Chondrocyte (in vitro differentiated cells): ENCODE results near the gene LRRN3. TPM values are rescaled to one million over a fixed set of nuclear protein-coding genes. Genes with fewer than 3 reads are reported as not detected.

Experiments
- DNase-seq: peaks from one replicate; pipeline ENCODE4 v3.0.0; 2021; ENCODE audit warnings: mixed read lengths, low spot score
- H3K27ac Mint-ChIP-seq: one replicate; pipeline ENCODE4 v1.8.0; 2021; ENCODE audit warnings: mild to moderate bottlenecking, moderate library complexity, mixed read lengths; ENCODE audit not compliant: unreplicated experiment
- H3K27me3 Mint-ChIP-seq: 2 replicates; pipeline ENCODE4 v1.8.0; 2021; ENCODE audit warnings: low read depth, mixed read lengths
- H3K36me3 Mint-ChIP-seq: 2 replicates; pipeline ENCODE4 v1.8.0; 2021; ENCODE audit warnings: low read depth, mixed read lengths
- H3K4me1 Mint-ChIP-seq: 2 replicates; pipeline ENCODE4 v1.8.0; 2021; ENCODE audit warnings: low read depth, mild to moderate bottlenecking, mixed read lengths
- H3K4me3 Mint-ChIP-seq: one replicate; pipeline ENCODE4 v1.8.0; 2021; ENCODE audit warnings: mild to moderate bottlenecking, moderate library complexity, mixed read lengths; ENCODE audit not compliant: unreplicated experiment
- H3K9me3 Mint-ChIP-seq: 2 replicates; pipeline ENCODE4 v1.8.0; 2021; ENCODE audit warnings: low read depth, mixed read lengths
- CTCF ChIP-seq: fragments of 200-600 bp; sonication (generic); IDR thresholded peaks from 2 replicates; pipeline ENCODE4 v1.5.0; 2021; ENCODE audit warnings: antibody characterized with exemption, mild to moderate bottlenecking, moderate library complexity
- total RNA-seq: library from RNA; stranded (reverse); gene quantifications from 3 replicates; pipeline ENCODE4 v1.2.1, GENCODE V29; 2021

The LRRN3 gene
- total RNA-seq, 1 donor from 2014 or later = 0.65 TPM

- H3K4me1 Mint-ChIP-seq = peaks cover 12% of the 10 kb centered on the region
- H3K27ac Mint-ChIP-seq = peak overlapping the region; percentile 77
- H3K4me3 Mint-ChIP-seq = no peak overlapping the region
Measured at GRCh38 chr7:111159426-111159825, 68.5 kb downstream of the LRRN3 start.

GRCh38 chr7:111160297-111160696 is 69.4 kb downstream of the LRRN3 start:
- no peaks in the 10 kb centered on the region for H3K36me3 Mint-ChIP-seq
- H3K27ac Mint-ChIP-seq = no peak overlapping the region
- no peaks in the 10 kb centered on the region for H3K27me3 Mint-ChIP-seq
- DNase-seq = no peak
- no peak overlapping the region for H3K4me3 Mint-ChIP-seq
- no peak for TF ChIP-seq CTCF
- peaks cover 2% of the 10 kb centered on the region for H3K9me3 Mint-ChIP-seq
- peaks cover 12% of the 10 kb centered on the region for H3K4me1 Mint-ChIP-seq

More at GRCh38 chr7:111159426-111159825, 68.5 kb downstream of the LRRN3 start:
- TF ChIP-seq CTCF = no peak
- Mint-ChIP-seq H3K9me3 (peaks cover 1% of the 10 kb centered on the region), H3K27me3 (no peaks in the 10 kb centered on the region), H3K36me3 (no peaks in the 10 kb centered on the region)
- DNase-seq = no peak

- no peak for TF ChIP-seq CTCF
- H3K9me3 Mint-ChIP-seq = peaks cover 2% of the 10 kb centered on the region
- no peak overlapping the region for H3K4me3 Mint-ChIP-seq
- H3K27me3 Mint-ChIP-seq = no peaks in the 10 kb centered on the region
- H3K4me1 Mint-ChIP-seq = peaks cover 12% of the 10 kb centered on the region
- no peak overlapping the region for H3K27ac Mint-ChIP-seq
- no peaks in the 10 kb centered on the region for H3K36me3 Mint-ChIP-seq
- no peak for DNase-seq
Measured at GRCh38 chr7:111162692-111163091, 71.8 kb downstream of the LRRN3 start.

- no peak for TF ChIP-seq CTCF
- H3K27ac Mint-ChIP-seq = no peak overlapping the region
- H3K9me3 Mint-ChIP-seq = peaks cover 2% of the 10 kb centered on the region
- DNase-seq = no peak
- no peaks in the 10 kb centered on the region for H3K36me3 Mint-ChIP-seq
- no peaks in the 10 kb centered on the region for H3K27me3 Mint-ChIP-seq
- H3K4me3 Mint-ChIP-seq = no peak overlapping the region
- peaks cover 10% of the 10 kb centered on the region for H3K4me1 Mint-ChIP-seq
Measured at GRCh38 chr7:111164442-111164841, 73.5 kb downstream of the LRRN3 start.

GRCh38 chr7:111168182-111168581 is 77.3 kb downstream of the LRRN3 start:
- H3K36me3 Mint-ChIP-seq = no peaks in the 10 kb centered on the region
- no peak overlapping the region for H3K4me3 Mint-ChIP-seq
- DNase-seq = no peak
- TF ChIP-seq CTCF = no peak
- peaks cover 2% of the 10 kb centered on the region for H3K9me3 Mint-ChIP-seq
- peaks cover 16% of the 10 kb centered on the region for H3K4me1 Mint-ChIP-seq
- H3K27me3 Mint-ChIP-seq = no peaks in the 10 kb centered on the region
- no peak overlapping the region for H3K27ac Mint-ChIP-seq
